HL-60/S4 treated with phorbol 12-myristate 13-acetate at 8.2 ng/mL for 4 days and 3 days (cell line): ENCODE measurements around the gene PDK1.
"Not testable (repeated sequence)": the region's sequence is repeated elsewhere in the genome, so short reads cannot be mapped to it uniquely, and the experiment has no call there.

Experiments
- in situ Hi-C: fragments of 300-500 bp; cut with MboI; formaldehyde crosslinking; loops from 2 replicates; pipeline ENCODE4 v1.15.0; 2022; ENCODE audit warnings: low sequenced_read_pairs

Gene PDK1

DNA sequence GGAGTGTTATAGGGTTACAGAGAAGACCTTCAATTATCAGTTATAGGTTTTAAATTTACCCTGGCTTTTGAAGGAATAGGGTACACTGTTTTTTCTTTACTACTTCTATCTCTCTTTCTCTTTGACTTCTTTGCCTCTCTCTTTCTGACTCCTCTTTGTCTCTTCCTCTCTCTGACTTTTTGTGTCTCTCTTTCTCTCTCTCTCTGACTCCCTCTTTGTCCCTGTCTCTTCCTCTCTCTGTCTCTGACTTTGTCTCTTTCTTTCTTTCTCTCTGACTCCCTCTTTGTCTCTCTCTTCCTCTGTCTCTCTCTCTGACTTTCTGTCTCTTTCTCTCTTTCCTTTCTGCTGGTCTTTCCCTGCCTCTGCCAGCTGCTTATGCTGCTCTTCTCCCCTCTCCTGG lies 36.3 kb downstream of the PDK1 start:
- in situ Hi-C loops = not testable (repeated sequence)

DNA sequence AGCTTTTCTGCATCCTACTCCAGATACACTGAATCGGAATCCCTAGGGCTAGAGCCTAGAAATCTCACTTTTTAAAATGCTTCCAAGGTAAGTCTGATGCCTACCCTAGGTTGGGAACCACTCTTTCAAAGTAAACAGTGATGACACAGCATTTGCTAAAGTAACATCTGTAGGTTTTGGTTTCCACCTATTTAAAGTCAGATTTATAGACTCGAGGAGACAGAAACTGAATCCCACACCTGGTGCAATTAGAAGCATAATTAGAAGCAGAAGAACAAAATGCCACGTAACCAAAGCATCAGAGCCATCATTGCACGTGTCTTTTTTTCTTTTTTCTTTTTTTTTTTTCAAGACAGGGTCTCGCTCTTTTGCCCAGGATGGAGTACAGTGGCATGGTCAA lies 40.9 kb downstream of the PDK1 start:
- in situ Hi-C loops = no loop called here

DNA sequence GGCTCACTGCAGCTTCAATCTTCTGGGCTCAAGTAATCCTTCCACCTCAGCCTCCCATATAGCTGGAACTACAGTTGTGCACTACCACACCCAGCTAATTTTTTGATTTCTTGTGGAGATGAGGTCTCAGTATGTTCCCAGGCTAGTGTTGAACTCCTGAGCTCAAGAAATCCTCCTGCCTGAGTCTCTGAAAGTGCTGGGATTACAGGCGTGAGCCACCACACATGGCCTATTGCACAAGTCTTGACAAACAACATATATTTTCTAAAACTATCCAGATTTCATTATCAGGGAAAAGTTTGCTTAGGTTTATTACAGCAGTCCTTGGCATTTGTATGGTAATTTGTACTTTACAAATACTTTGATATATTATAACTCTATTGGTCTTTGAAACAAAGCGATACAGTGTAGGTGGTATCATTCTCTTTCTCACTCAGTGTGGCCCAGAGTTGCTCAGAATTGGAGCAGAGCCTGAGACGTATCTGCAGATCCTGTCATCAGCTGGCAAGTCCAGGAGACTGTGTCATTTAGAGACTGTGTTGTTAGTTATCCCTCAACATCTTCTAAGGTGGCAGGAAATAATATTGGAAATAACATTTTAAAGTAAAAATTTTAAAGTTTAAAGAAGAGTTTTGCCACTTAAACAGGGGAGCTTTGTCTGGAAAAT lies 41.4 kb downstream of the PDK1 start:
- in situ Hi-C loops = no loop called here

DNA sequence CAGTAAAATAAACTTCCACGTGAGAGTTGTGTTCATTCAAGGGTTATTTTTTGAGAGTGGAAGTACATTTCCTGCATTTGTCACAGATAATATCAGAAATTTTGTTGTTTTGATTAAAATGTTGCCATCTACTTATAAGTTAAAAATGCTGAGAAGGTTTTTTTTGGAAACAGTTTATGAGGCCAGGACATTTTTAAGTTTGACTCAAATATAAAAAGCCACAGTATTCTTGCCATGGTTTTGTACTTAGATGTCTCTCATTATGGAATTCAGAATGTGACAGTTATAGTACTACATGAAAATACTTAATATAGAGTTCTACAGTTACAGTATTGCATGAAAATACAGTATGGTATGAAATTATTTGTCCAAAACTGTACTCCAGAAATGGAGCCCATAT lies 44.1 kb downstream of the PDK1 start:
- in situ Hi-C loops = no loop called here

DNA sequence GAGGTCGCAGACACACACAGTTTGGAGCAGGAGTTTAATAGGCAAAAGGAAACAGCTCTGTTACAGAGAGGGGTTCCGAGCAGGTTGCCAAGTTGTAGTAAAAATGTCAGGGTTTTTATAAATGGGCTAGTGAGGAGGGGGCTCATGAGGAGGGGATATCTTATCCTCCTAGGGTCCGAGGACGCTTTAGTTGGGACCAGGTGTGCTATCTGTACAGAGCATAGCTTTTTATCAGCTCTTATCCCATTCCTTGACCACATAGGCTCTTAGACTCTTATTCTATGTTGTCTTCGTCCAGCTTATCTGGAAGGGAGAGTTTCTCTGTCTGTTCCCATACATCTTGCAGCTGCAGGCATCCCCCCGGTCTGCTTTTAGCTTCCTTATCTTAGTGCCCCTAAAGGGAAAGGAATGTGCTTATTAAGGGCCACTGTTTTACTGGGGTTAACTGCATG lies 44.7 kb downstream of the PDK1 start:
- in situ Hi-C loops = no loop called here

DNA sequence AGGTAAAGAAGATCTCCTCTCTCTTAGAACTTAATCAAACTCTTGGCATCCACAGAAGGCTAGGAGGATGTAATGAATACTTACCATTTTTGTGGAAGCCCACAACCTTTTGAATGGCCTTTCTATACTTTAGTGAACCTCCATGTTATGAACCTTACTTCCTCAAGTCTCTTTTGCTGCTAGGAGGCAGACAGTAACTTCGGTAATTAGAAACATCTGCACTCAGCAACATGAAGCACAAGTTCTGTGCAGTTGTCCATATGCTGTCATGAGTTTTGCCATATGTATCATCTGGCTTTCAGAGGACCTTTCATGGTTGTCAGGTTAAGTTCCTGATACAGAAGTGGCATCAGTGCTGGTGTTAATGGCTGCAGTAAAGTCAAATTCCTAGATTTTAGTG lies 50.4 kb downstream of the PDK1 start:
- in situ Hi-C loops = no loop called here

DNA sequence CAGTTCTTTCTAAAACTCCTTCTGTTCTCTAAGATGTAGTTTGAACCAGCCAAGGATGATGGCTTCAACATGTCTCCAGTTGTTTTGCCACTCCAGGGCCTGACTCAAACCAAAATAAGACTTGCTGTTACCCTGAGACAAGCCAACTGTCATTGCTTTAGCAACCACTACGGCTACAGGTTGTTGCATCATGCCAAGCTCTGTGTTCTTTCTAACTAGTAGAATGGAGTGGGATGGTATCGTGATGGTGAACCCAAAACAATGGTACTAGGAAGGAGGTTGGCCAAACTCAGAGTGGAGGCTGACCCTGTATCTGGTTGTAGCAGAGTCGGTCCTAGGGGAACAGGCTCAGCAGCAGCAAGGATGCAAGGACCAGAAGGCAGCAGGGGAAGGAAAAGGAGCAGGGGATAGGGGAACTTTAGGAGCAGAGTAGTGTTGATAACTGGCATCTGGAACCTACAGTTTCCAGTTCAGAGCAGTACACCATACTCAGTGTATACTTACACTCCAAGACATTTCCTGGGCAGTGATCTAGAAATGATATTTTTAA lies 51.6 kb downstream of the PDK1 start:
- in situ Hi-C loops = no loop called here

DNA sequence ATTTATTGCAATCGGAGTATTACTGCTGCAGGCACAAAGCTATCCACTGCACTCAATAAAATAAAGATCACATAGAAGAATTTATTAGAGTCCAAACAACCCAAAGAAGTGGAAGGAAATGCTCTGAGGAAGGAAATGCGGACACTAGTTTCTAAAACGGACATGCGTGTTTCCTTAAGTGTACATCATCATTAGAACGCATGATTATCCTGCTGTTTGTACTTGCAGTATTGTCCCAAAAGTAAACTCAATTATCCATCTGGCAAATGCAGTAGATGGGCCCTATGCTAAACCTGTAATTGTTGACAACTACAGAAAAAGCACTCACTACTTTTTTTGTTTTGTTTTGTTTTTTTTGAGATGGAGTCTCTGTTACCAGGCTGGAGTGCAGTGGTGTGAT lies 53.6 kb downstream of the PDK1 start:
- in situ Hi-C loops = no loop called here

DNA sequence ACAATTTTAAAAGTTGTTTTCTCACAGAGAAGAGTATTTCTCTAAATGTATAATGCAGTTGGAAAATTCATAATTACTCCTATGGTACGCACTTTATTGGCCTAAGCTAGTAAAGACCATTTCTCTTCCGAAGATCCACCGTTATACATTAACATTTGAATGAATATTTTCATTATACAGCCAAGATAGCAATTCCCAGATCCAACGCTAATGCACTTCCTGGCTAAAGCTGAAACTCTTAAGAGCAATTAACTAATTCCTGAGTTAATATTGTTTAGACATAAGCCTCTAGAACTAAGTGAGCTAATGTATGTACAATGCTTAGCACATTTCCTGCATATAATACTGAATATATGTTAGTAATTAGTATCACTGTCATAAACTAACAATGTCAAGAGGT lies 56.2 kb downstream of the PDK1 start:
- in situ Hi-C loops = no loop called here

DNA sequence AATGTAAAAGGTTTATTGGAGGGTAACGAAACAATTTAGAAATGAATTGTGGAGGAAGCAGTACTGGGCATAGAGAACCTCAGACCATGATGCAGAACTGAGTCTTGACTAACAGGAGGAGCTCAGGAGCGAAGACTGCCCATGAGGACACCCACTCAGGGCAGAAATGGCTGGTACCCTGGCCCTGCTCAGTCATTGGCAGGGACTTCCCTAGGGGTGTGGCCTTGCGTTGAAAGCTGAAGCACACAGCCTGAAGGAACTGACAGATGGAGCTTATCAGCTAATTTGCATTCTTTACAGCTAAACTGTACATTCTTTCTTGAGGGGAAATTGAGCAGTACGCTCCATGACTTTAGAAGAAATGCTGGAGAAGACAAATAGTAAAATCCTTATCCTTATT lies 57.1 kb downstream of the PDK1 start:
- in situ Hi-C loops = no loop called here

DNA sequence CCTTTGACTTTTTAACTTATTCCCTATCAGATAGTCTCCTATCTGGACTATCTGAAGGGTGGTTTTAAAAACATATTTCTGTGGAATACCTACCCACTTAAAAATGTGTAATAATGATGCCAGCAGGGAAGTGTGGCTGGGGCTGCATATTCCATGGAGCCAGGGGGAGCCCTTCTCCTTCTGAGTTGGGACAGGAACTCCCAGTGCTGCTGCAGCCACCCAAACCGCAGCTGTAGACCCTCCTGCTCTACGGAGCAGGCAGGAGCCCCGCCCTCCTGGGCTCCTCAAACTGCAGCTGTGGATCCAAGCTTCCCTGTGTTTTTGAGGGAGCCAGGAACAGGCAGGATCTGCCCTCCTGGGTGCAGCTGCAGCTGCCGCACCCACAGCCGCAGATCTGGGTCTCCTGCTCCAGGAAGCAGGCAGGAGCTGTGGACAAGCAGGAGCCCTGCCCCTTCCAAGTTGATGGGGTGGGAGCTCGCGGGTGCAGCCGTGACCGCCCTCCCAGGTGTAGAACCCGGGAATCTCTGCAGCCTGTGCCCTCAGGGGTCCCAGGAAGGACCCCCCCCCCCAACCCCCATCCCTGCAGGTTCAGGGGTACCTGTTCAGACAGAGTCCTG lies 57.8 kb downstream of the PDK1 start:
- in situ Hi-C loops = no loop called here

DNA sequence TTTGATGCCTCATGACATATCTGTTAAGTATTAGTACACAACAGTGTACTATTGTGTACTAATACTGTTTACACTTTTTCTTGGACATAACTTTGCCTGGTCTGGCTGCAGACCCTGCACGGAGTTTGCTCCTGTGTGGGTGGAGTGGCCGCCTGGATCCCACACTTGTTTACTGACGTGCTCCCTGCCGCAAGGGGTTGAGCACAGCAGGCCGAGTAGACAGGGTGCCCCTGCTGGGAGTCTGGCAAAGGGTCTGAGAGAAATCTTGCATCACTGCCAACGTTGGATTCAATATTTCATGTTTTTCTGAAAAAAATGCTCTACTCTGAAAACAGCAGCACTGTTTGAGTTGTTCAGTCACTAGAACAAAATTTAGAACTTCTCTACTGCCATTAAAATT lies 59.0 kb downstream of the PDK1 start:
- in situ Hi-C loops = no loop called here

DNA sequence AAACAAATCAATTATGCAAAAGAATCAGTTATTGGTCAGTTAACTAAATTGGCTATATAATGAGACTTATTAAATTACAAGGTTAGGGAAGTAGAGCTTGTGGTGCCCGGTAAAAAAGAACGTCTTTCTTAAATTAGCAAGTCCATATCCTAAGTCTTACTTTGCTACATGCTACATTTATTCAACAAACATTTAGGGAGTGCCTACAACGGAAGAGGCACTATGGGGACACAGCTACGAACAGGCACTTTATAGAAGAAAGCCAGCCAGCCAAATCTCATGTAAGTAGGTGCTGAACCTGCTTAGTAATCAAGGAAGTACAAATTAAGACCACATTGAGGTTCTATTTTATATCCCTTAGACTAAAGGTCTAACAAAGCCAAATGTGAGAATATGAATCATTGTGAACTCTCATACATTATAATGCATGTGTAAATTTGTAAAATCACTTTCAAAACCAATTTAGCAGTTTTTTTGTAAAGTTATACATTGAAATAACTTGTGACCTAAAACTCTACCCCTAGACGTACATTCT lies 59.9 kb downstream of the PDK1 start:
- in situ Hi-C loops = no loop called here

DNA sequence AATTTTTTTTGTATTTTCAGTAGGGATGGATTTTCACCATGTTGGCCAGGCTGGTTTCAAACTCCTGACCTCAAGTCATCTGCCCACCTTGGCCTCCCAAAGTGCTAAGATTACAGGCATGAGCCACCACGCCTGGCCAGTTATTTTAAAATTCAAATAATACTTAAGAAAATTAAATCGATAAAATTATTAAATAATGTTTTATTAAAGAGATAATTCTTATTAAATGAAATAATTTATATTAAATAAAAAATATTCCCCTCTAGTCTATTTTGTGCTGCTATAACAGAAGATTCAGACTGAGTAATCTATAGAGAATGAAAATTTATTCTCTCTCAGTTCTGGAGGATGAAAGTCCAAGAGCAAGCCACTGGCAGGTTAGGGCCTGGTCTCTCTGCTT lies 61.2 kb downstream of the PDK1 start:
- in situ Hi-C loops = no loop called here

DNA sequence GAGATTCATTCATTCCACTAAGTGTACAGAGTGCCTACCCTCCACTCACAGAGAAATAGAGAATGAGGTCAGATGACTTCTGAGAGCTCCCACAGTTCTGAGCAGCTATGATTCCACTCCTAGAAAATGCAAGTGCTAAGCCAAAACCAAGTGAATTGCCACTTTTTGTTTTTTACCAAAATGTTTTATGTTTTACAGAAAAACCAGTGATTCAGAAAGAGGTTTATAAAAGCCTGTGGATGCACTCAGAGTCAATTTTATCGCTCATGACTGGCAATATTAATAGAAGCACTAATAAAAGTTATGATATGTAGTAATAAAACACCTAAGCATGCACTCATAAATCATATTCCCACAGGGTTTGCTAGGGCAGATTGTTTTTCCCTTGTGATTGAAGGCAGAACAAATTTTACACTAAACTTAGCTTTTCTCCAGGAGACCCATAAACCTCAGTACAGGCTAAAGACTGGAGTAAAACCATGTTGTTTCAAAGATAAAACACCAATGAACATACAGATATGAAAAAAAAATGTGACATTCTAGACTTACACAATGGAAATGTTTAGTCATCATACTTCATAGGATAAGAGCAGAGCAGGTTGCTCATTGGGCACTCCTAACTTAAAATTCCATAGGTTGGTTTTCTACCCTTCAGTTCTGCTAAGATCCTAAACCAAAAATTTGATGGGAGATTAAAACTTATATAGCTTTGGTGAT lies 67.5 kb downstream of the PDK1 start:
- in situ Hi-C loops = no loop called here

DNA sequence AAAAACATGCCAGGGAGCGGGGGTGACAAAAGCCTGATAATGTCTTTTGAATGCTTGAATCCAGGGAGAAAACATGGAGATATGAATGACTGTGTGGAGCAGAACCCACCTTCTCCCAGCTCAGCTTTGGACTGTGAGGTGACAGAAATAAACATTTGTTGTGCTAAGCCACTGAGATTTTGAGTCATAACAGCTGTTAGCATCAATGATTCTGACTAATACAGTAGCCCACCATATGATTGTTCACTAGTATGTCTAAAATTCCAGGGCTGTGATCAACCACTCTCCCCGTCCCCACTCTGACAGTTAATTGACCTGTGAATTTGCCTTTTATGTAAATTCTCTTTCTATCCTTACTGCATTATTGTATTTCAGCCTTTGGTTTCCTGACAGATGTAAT lies 69.1 kb downstream of the PDK1 start:
- in situ Hi-C loops = no loop called here

DNA sequence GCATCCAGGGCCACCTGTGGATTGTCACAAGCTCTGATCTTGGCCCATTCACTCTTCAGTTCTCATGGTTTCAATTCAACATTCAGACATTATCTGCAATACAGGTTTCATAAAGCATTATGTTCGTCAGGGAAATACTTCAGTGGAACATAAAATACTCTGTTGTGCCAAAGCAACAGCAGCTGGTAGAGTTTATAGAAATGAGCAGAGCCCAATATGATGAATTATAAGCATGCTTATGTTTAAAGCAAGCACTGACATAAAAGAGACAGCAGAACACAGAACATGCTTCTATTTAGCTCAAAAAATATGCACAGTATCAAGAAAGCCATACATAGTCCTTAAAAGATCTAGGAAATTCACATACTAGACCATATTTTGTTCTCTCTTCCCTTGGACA lies 71.3 kb downstream of the PDK1 start:
- in situ Hi-C loops = no loop called here

DNA sequence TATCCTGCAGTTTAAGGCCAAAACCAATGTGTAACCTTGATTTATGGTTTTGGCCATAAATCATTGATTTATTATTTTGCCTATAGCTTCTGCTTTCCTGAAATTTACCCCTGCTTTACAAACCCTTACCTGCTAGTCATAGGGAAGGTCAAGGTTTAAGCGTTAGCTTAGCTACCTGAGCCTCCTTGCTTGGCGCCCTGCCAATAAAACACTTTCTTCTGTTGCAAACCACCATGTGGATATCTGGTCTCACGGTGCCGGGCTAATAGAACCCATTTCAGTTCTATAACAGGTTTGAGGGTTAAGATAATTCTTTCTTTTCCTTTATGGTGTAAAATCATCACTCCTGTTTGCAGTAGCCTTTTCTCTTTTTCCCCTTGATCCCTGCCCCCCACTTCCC lies 72.2 kb downstream of the PDK1 start:
- in situ Hi-C loops = no loop called here

DNA sequence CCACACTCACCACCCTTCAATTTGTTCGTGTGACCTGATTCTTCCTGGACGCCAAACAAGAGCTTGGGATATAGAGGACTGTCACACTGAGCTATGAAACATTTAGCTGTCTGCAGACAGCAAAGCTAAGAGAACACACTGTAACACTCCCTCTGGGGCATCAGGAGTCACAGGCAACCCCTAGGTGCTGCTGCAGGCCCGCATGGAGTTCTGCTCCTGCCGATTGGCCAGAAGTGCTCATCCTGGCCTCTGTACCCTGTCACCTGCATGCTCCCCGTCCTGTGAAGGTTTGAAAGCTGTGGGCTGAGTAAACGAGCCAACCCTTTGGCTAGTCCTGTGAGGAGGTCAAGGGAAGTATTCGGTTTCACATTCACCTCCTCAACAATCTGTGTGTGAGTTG lies 73.7 kb downstream of the PDK1 start:
- in situ Hi-C loops = no loop called here

DNA sequence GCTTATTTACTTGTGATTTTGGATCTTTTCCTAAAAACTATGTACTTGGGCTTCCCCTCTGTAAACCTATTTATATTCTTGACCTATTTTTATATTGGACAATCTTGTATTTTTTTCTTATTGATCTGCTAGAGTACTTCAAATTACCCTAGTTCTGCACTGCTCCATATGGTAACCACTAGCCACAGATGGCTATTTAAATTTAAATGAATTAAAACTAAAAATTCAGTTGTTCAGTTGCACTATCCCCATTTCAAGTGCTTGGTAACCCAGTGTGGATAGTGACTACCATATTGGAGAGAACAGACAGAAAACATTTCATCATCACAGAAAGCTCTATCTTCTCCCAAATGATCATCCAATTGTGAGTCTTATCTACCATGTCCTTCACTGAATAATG lies 74.3 kb downstream of the PDK1 start:
- in situ Hi-C loops = no loop called here

DNA sequence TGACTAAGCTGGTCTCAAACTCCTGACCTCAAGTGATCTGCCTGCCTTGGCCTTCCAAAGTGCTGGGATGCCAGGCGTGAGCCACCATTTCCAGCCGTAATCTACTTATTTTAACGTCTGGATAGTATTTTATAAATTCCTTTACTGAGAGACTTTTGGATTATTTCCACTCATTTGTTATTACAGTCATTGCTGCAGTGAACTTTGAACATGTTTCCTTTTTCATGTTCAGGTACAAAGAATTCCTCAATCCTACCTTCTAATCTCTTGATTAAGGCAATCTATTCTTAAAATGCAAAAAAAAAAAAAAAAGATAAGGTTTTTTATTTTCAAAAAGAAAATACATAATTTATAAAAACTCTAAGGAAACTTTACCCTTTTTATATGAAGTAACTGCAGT lies 78.6 kb downstream of the PDK1 start:
- in situ Hi-C loops = no loop called here

DNA sequence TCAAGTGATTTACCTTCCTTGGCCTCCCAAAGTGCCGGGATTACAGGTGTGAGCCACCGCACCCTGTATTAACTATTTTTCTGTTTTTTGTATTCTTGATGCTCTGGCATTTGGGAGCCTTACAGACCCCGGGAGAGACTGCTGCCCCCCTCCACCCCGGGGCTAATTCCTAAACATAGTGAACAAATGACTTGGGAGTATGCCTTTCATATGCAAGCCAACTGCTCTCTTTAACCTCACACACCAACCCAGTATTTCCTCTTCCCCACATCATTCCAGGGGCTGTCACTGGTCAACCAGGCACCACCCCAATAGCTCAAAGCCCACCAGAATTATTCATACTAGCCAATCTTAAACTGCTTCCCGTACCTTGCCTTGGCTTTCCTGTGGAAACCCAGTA lies 79.7 kb downstream of the PDK1 start:
- in situ Hi-C loops = no loop called here
